Pancreas (tissue), 10 donors: ENCODE data around the gene SAMD8. TPM values are rescaled to one million over a fixed set of nuclear protein-coding genes. Genes with fewer than 3 reads are reported as not detected.

Experiments used
- ATAC-seq, 4 donors: fragments of 200-7000 bp; cut with Tn5 transposase; one replicate each; pipeline versions ENCODE4 v1.8.0 to v1.9.1; 2020; ENCODE audit warnings: mild to moderate bottlenecking in 4 of 4, moderate library complexity in 4 of 4
- DNase-seq, 6 donors: peaks; one replicate each; pipeline ENCODE4 v3.0.0-alpha.2; 2020
- FAIRE-seq: peaks from 2 replicates; lab custom pipeline; 2012; peaks lifted over from hg19 to GRCh38; lab: Jason Lieb, UNC
- H3K27ac ChIP-seq, 4 donors: fragments of 200-600 bp; sonication (generic); 1 replicate in 3 of 4; 2 replicates in 1 of 4; pipeline versions ENCODE4 v1.5.0 to v1.8.0; 2020
- H3K27me3 ChIP-seq, 4 donors: fragments of 200-600 bp; one replicate each; pipeline ENCODE4 v1.8.0; 2021
- H3K36me3 ChIP-seq, 3 donors: fragments of 200-600 bp; sonication (generic) in 1 of 3; one replicate each; pipeline versions ENCODE4 v1.5.0 to v1.8.0; 2020 to 2021
- H3K4me1 ChIP-seq, 3 donors: fragments of 200-600 bp; one replicate each; pipeline ENCODE4 v1.8.0; 2021
- H3K4me3 ChIP-seq, 4 donors: fragments of 200-600 bp; sonication (generic) in 2 of 4; one replicate each; pipeline versions ENCODE4 v1.5.0 to v1.8.0; 2020 to 2021
- H3K9me3 ChIP-seq, 4 donors: fragments of 200-600 bp; one replicate each; pipeline ENCODE4 v1.8.0; 2021
- WGBS, 2 donors: extraction: QIAGEN DNeasy Blood & Tissue Kit; methylation state at CpG; one replicate each; pipeline ENCODE4 v1.1.7; 2013; 5-methylcytosine and 5-hydroxymethylcytosine counted together
- intact Hi-C, 3 donors: fragments of 100-400 bp; cut with DNase I; formaldehyde crosslinking; loops; one replicate each; pipeline versions ENCODE4 v1.11.1 to v1.14.2; 2022
- polyA plus RNA-seq, 2 donors: library from polyadenylated mRNA; stranded (reverse); fragments of 200-250 nt; gene quantifications; one replicate each; pipeline ENCODE4 v1.2.3, GENCODE V29; 2013
- total RNA-seq, 6 donors: library from RNA; stranded (reverse); fragmentation: NEBNext Ultra II Directional in 4 of 6; extraction: Animal tissue kit (Norgen Biotek cat#: 25700) in 4 of 6; gene quantifications; one replicate each; pipeline versions ENCODE4 v1.2.1 to v1.2.4, GENCODE V29; 2021 to 2023
- TF ChIP-seq, protein P1 (sequence below), 4 donors: fragments of 200-600 bp; sonication (generic) in 3 of 4; IDR thresholded peaks; one replicate each; pipeline versions ENCODE4 v1.5.0 to v1.8.0; 2021; ENCODE audit warnings: antibody characterized with exemption in 4 of 4
- donor health status: healthy with polysubstance abuse.
- donor health status: DM: no; HTN: no; CAD: no; lungs with moderate emphysema.
- donor health status: DM: no; HTN: no; CAD: no.
- donor health status: control.
- donor health status: control.
- donor health status: Bipolar disorder and iron deficiency.
- donor health status: DM: yes; HTN: yes; CAD: no.
- donor health status: DM: no; HTN: no; CAD: no.
- donor health status: DM: no; HTN: no; CAD: no.
- donor health status: DM: yes; HTN: yes; CAD: no.

Gene SAMD8
- total and polyA plus RNA-seq, 8 donors, result 2.1 to 10.1 (median 6.2) TPM

DNA sequence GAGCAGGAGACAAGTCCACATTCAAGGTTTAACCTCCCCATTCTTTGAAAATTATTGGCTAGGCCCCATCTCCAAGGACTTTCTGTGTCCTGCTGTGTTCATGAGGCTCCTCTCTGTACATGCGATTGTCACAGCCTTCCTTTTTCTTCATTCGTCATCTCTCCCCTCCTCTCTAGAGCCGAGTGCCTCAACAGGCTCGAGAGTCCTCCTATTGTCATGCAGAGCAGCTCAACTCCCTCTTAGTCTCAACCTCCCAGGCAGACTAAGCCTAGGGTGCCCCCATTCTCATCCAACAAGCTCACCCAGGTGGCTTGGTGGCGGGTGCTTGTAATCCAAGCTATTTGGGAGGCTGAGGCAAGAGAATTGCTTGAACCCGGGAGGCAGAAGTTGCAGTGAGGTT is 35.1 kb upstream of the SAMD8 start:
- TF ChIP-seq, protein P1, sequence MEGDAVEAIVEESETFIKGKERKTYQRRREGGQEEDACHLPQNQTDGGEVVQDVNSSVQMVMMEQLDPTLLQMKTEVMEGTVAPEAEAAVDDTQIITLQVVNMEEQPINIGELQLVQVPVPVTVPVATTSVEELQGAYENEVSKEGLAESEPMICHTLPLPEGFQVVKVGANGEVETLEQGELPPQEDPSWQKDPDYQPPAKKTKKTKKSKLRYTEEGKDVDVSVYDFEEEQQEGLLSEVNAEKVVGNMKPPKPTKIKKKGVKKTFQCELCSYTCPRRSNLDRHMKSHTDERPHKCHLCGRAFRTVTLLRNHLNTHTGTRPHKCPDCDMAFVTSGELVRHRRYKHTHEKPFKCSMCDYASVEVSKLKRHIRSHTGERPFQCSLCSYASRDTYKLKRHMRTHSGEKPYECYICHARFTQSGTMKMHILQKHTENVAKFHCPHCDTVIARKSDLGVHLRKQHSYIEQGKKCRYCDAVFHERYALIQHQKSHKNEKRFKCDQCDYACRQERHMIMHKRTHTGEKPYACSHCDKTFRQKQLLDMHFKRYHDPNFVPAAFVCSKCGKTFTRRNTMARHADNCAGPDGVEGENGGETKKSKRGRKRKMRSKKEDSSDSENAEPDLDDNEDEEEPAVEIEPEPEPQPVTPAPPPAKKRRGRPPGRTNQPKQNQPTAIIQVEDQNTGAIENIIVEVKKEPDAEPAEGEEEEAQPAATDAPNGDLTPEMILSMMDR (IDR thresholded peaks at IDR 0.05), result no peak

DNA sequence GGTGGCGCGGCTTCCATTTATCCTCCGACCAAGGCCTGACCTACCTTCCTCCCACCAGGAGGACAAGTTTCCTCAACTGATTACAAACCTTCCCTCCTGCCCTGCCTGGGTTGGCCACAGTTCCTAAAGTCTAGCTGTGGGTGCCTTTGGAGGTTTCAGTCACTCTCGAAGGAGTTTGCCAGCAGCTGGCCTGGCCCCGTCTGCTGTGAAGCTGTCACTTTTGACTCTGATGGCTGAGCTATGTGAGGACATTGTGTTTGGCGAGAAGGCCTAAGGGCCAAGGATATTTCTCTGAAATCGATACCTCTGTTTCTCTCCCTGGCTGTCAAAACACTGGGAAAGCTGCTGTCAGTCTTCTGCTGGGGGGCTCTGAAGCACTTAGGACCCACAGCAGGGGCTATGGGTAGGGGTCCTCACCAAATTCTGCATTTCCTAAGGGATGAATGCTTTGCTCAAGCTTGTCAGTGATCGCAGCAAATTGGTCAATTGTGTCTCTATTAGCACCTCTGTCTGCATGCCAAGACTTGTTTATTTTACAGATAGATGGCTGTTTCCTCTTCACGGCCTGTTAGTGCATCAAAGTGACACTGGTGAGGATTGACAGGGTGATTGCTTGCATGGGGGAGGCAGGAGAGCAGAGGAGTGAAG is 31.9 kb upstream of the SAMD8 start:
- WGBS, 2 donors, result 81% methylated on average over 9 of the region's 9 CpGs
- Histone ChIP-seq H3K4me1 (no peaks in the 10 kb centered on the region), H3K4me3 (no peak overlapping the region), H3K36me3 (no peaks in the 10 kb centered on the region), H3K27ac (no peak overlapping the region), H3K9me3 (no peaks in the 10 kb centered on the region), H3K27me3 (no peaks in the 10 kb centered on the region)
- ATAC-seq (no peak), FAIRE-seq (no peak), DNase-seq (no peak)
- intact Hi-C loops, result no loop called here
- TF ChIP-seq, protein P1 (IDR thresholded peaks at IDR 0.05), result no peak

More for the DNA sequence above, 35.1 kb upstream of the SAMD8 start:
- 82 to 88% methylated on average over 6 of the region's 6 CpGs for WGBS, 2 donors
- ATAC-seq, result no peak
- no peak for DNase-seq
- Histone ChIP-seq H3K9me3 (no peaks in the 10 kb centered on the region), H3K4me1 (no peaks in the 10 kb centered on the region), H3K27me3 (no peaks in the 10 kb centered on the region), H3K4me3 (no peak overlapping the region), H3K27ac (no peak overlapping the region), H3K36me3 (no peaks in the 10 kb centered on the region)
- FAIRE-seq, result no peak
- intact Hi-C loops, result no loop called here

DNA sequence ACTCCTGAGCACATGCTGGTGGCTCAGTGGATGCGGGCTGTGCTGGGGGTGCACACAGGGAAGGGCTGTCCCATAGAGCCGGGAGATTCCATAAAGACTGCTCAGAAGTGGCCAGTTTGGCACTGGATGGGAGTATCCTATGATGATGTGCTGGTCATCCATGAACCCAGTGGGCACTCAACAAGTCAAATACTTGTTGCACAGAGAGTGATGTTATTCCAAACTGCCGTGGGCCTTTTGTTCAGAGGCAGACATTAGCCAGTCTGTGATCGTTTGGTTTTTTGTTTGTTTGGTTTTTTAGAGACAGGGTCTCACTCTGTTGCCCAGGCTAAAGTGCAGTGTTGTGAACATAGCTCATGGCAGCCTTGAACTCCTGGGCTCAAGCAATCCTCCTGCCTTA is 30.9 kb upstream of the SAMD8 start:
- H3K36me3 ChIP-seq, result no peaks in the 10 kb centered on the region
- ATAC-seq (no peak), FAIRE-seq (no peak), DNase-seq (no peak)
- H3K9me3 ChIP-seq, result no peaks in the 10 kb centered on the region
- TF ChIP-seq, protein P1 (IDR thresholded peaks at IDR 0.05), result no peak
- WGBS, 2 donors, result 89 to 93% methylated on average over 4 of the region's 4 CpGs
- no peaks in the 10 kb centered on the region for H3K27me3 ChIP-seq
- H3K27ac ChIP-seq, result no peak overlapping the region
- no peak overlapping the region for H3K4me3 ChIP-seq
- no peaks in the 10 kb centered on the region for H3K4me1 ChIP-seq
- intact Hi-C loops, result no loop called here

DNA sequence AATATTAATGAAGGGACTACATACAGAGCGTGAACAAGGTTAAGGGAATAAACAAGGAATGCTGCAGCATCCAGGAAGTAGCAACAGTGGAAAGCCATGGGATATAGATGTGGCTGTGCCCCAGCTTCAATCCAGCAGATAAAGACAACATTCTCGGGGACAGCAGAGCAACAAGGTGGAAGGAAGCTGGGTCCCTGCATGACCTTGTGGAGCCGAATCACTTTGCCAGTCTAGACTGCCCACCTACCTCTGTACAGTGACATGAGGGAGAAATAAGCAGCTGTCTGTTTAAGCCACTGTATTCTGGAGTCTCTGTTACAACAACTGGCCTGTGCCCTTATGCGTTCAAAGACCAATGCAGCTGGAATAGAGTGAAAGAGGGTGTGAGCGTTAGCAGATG is 30.1 kb upstream of the SAMD8 start:
- Histone ChIP-seq H3K27me3 (no peaks in the 10 kb centered on the region), H3K36me3 (no peaks in the 10 kb centered on the region), H3K27ac (no peak overlapping the region), H3K4me1 (no peaks in the 10 kb centered on the region), H3K9me3 (no peaks in the 10 kb centered on the region), H3K4me3 (no peak overlapping the region)
- DNase-seq (no peak), FAIRE-seq (no peak), ATAC-seq (no peak)
- 94 to 96% methylated on average over 5 of the region's 5 CpGs for WGBS, 2 donors
- TF ChIP-seq, protein P1 (IDR thresholded peaks at IDR 0.05), result no peak
- intact Hi-C loops, result no loop called here
